GM12878 (cell line): ENCODE data around the gene STAT4. TPM values are rescaled to one million over a fixed set of nuclear protein-coding genes. Genes with fewer than 3 reads are reported as not detected.

Experiments
- ATAC-seq: fragments of 200-7000 bp; cut with Tn5 transposase; 3 replicates; pipeline ENCODE4 v1.9.1; 2020; ENCODE audit warnings: mild to moderate bottlenecking, moderate library complexity
- BruUV-seq: library from RNA; stranded (reverse); fragments of 400-500 nt; replicated peaks from 2 replicates; lab custom pipeline; 2021; lab: Mats Ljungman, UMichigan
- CTCF ChIA-PET: fragments of 300-600 bp; sonication (Branson Sonifier 250); formaldehyde crosslinking; extraction: SDS; loops from one replicate; lab custom pipeline; 2021; ENCODE audit warnings: inconsistent platforms; lab: Yijun Ruan, JAX
- POLR2A ChIA-PET: fragments of 350-600 bp; formaldehyde crosslinking; extraction: SDS; loops from one replicate; lab custom pipeline; 2021; ENCODE audit warnings: inconsistent platforms; lab: Charles Lee
- RAD21 ChIA-PET: fragments of 300-600 bp; sonication (Branson Sonifier 250); formaldehyde crosslinking; loops from one replicate; lab custom pipeline; 2023; ENCODE audit warnings: antibody characterized with exemption; ENCODE audit not compliant: unreplicated experiment; lab: Charles Lee
- SMC1A ChIA-PET: fragments of 300-600 bp; sonication (Branson Sonifier 250); formaldehyde crosslinking; loops from one replicate; lab custom pipeline; 2023; ENCODE audit not compliant: unreplicated experiment, uncharacterized antibody; lab: Charles Lee
- DNase-seq: peaks from one replicate; pipeline ENCODE4 v3.0.0-alpha.2; 2011; ENCODE audit warnings: low read depth, low spot score
- FAIRE-seq: peaks from 3 replicates; lab custom pipeline; 2011; peaks lifted over from hg19 to GRCh38; lab: Jason Lieb, UNC
- H2AFZ ChIP-seq: 2 replicates; pipeline ENCODE4 v1.6.0; 2011; ENCODE audit warnings: low read depth, low read length, control low read depth; ENCODE audit not compliant: control insufficient read depth
- H3K27ac ChIP-seq: 2 replicates; pipeline ENCODE4 v1.5.1; 2011; ENCODE audit warnings: control low read depth; ENCODE audit not compliant: control insufficient read depth, insufficient read depth
- H3K27me3 ChIP-seq, 2 experiments: replicated peaks in 1 of 2; 2 replicates each; pipeline versions ENCODE4 v1.6.0 to v1.6.1; 2011; ENCODE audit warnings: low read length in 1 of 2; ENCODE audit not compliant: control insufficient read depth in 2 of 2, insufficient read depth in 2 of 2
- H3K36me3 ChIP-seq, 2 experiments: 2 replicates each; pipeline ENCODE4 v1.5.1; 2011; ENCODE audit warnings: low read length in 1 of 2; ENCODE audit not compliant: control insufficient read depth in 2 of 2, insufficient read depth in 2 of 2
- H3K4me1 ChIP-seq: 2 replicates; pipeline ENCODE4 v1.6.1; 2011; ENCODE audit warnings: mild to moderate bottlenecking, low read length, moderate library complexity, mixed read lengths; ENCODE audit not compliant: control insufficient read depth, insufficient read depth
- H3K4me2 ChIP-seq: 2 replicates; pipeline ENCODE4 v1.6.0; 2011; ENCODE audit warnings: control low read depth; ENCODE audit not compliant: control insufficient read depth, insufficient read depth
- H3K4me3 ChIP-seq: fragments of 200-600 bp; sonication (generic); 2 replicates; pipeline ENCODE4 v1.5.1; 2016
- H3K79me2 ChIP-seq: 2 replicates; pipeline ENCODE4 v1.6.0; 2011; ENCODE audit warnings: low read length; ENCODE audit not compliant: control insufficient read depth, insufficient read depth
- H3K9ac ChIP-seq: 2 replicates; pipeline ENCODE4 v1.8.0; 2011; ENCODE audit warnings: low read length, control low read depth, mixed read lengths; ENCODE audit not compliant: control insufficient read depth, insufficient read depth
- H3K9me3 ChIP-seq: replicated peaks from 3 replicates; pipeline ENCODE4 v1.5.1; 2011; ENCODE audit warnings: mild to moderate bottlenecking, low read length; ENCODE audit not compliant: control insufficient read depth, insufficient read depth
- H4K20me1 ChIP-seq: 2 replicates; pipeline ENCODE4 v1.6.0; 2011; ENCODE audit not compliant: control insufficient read depth, insufficient read depth
- BMI1 ChIP-seq: fragments of 450-650 bp; IDR thresholded peaks from 2 replicates; pipeline ENCODE4 v1.6.1; 2016; ENCODE audit warnings: mild to moderate bottlenecking, moderate library complexity, borderline replicate concordance
- CREM ChIP-seq: IDR thresholded peaks from 2 replicates; pipeline ENCODE4 v1.6.1; 2014; ENCODE audit warnings: antibody characterized with exemption, low read depth
- E2F8 ChIP-seq: fragments of 450-650 bp; IDR thresholded peaks from 2 replicates; pipeline ENCODE4 v1.6.1; 2018; ENCODE audit warnings: mild to moderate bottlenecking, low read depth, moderate library complexity; ENCODE audit not compliant: partially characterized antibody
- EP300 ChIP-seq, 2 experiments: fragments of 150-350 bp in 1 of 2; IDR thresholded peaks; 2 replicates each; pipeline ENCODE4 v1.6.1; 2011 to 2012; ENCODE audit warnings: low read depth in 2 of 2, low read length in 2 of 2, borderline replicate concordance in 1 of 2, improper control_type of control experiment in 1 of 2, inconsistent platforms in 1 of 2; ENCODE audit not compliant: control insufficient read depth in 1 of 2
- MLLT1 ChIP-seq: fragments of 450-650 bp; IDR thresholded peaks from 2 replicates; pipeline ENCODE4 v1.6.1; 2016; ENCODE audit warnings: mild to moderate bottlenecking
- MTA2 ChIP-seq: fragments of 450-650 bp; IDR thresholded peaks from 2 replicates; pipeline ENCODE4 v1.6.1; 2016; ENCODE audit warnings: low read depth, mild to moderate bottlenecking, moderate library complexity
- SUZ12 ChIP-seq: fragments of 200-600 bp; sonication (generic); IDR thresholded peaks from one replicate; pipeline ENCODE4 v1.6.1; 2018; ENCODE audit warnings: antibody characterized with exemption, mild to moderate bottlenecking; ENCODE audit not compliant: unreplicated experiment
- ZBTB4 ChIP-seq: fragments of 450-650 bp; formaldehyde crosslinking; IDR thresholded peaks from 2 replicates; pipeline ENCODE4 v1.4.0; 2022; ENCODE audit warnings: mild to moderate bottlenecking, moderate library complexity
- ZNF592 ChIP-seq: fragments of 450-650 bp; IDR thresholded peaks from 2 replicates; pipeline ENCODE4 v1.6.1; 2017; ENCODE audit warnings: mild to moderate bottlenecking, moderate library complexity
- WGBS: methylation state at CpG from one replicate; pipeline ENCODE4 v1.1.6; 2016; ENCODE audit warnings: low lambda C conversion rate; ENCODE audit not compliant: insufficient replicate concordance, insufficient coverage; ENCODE audit errors: missing lambda C conversion rate; 5-methylcytosine and 5-hydroxymethylcytosine counted together
- in situ Hi-C: fragments of 300-500 bp; cut with MboI; formaldehyde crosslinking; loops from 9 replicates; pipeline ENCODE4 v1.14.3; 2018; ENCODE audit warnings: mixed read lengths
- intact Hi-C: fragments of 100-400 bp; cut with micrococcal nuclease; formaldehyde crosslinking; loops from one replicate; pipeline ENCODE4 v1.14.2; 2022; ENCODE audit not compliant: unreplicated experiment
- polyA plus RNA-seq, 11 experiments: library from polyadenylated mRNA; depleted of rRNA in 4 of 11; unstranded in 6 of 11; stranded (reverse) in 5 of 11; fragments of >200 nt; fragmentation: Nextera tagmentation in 4 of 11; fragmentation: Illumina TruSeq in 1 of 11; extraction: Ambion mirVana in 4 of 11; extraction: Trizol in 1 of 11; gene quantifications; 1 replicate in 1 of 11; 2 replicates in 10 of 11; pipeline versions ENCODE4 v1.2.1 to v1.2.3, GENCODE V29; 2011 to 2016; ENCODE audit warnings: inconsistent platforms in 2 of 11, missing spikeins in 2 of 11, low read depth in 1 of 11
- total RNA-seq, 4 experiments: library from RNA; depleted of rRNA in 3 of 4; stranded (reverse); fragments of >200 nt in 3 of 4; fragmentation: Illumina TruSeq in 1 of 4; extraction: Trizol in 1 of 4; gene quantifications; 2 replicates each; pipeline versions ENCODE4 v1.2.1 to v1.2.3, GENCODE V29; 2013 to 2021

Gene STAT4
- total and polyA plus RNA-seq, 10 of the 15 experiments (the other 5 are each of a cell fraction or from before 2014, with no cell fraction given), result 3.1 to 9.3 (median 7.1) TPM

- Histone ChIP-seq H3K4me2 (no peak overlapping the region), H3K9ac (no peak overlapping the region), H3K4me1 (peaks cover 7% of the 10 kb centered on the region), H3K9me3 (no peaks in the 10 kb centered on the region), H3K36me3 (no peaks in the 10 kb centered on the region), H3K27ac (no peak overlapping the region), H3K4me3 (no peak overlapping the region), H3K27me3 (peaks cover 0 to 3% of the 10 kb centered on the region in 2 experiments; a peak in 1 of 4 replicates), H3K79me2 (no peaks in the 10 kb centered on the region), H4K20me1 (no peaks in the 10 kb centered on the region), H2AFZ (no peak overlapping the region)
- no TSS peak for BruUV-seq
- in situ Hi-C loops, result loop anchor here (5.0 kb wide), 1 partner anchor 100 kb away; no protein-coding TSS in a partner anchor
- DNase-seq (no peak), FAIRE-seq (no peak), ATAC-seq (peak; percentile 40)
- ChIA-PET CTCF (interaction anchor here (18.5 kb wide), 1 partner anchor 102 kb away, joined by 659 read pairs; no protein-coding TSS in a partner anchor), RAD21 (interaction anchor here (1.0 to 12.1 kb wide), 2 partner anchors 42 to 101 kb away, joined by 3 to 324 read pairs; no protein-coding TSS in a partner anchor), POLR2A (no interaction called here), SMC1A (interaction anchor here (0.7 to 9.2 kb wide), 5 partner anchors 10 to 100 kb away, joined by 3 to 393 read pairs (median 3); no protein-coding TSS in a partner anchor)
- WGBS, result 61% methylated on average over 5 of the region's 5 CpGs
- intact Hi-C loops, result no loop called here
- TF ChIP-seq SUZ12 (no peak), MLLT1 (0 out of 2 replicates have a peak, but pooled peaks have one; percentile 18), MTA2 (peak; percentile 40; the same call in 1 of the 2 replicates), BMI1 (peak; percentile 18; the same call in 1 of the 2 replicates), E2F8 (no peak), EP300 (IDR thresholded peaks at IDR 0.05; ENCODE audit: borderline replicate concordance in 1 of 2, control insufficient read depth in 1 of 2, low read depth in 2 of 2, low read length in 2 of 2) (peak in 1 of 2 experiments; percentile 43; a peak in 2 of 4 replicates), CREM (no peak), ZNF592 (no peak), ZBTB4 (CRISPR knock-in tag) (no peak)
Observed at GRCh38 chr2:191152482-191153240, 1.9 kb upstream of the STAT4 start.
